ENCODE results near the gene GPC6. TPM values are rescaled to one million over a fixed set of nuclear protein-coding genes. Genes with fewer than 3 reads are reported as not detected.

GPC6 gene
- total RNA-seq, 4 donors from 2014 or later, result 2.7 to 5.7 (median 4.4) TPM

GRCh38 chr13:94145966-94146365, 919.4 kb downstream of the GPC6 start:
- H3K4me3 ChIP-seq, result no peak overlapping the region

GRCh38 chr13:94153586-94153985, 927.0 kb downstream of the GPC6 start:
- Histone ChIP-seq H3K4me3 (no peak overlapping the region), H3K4me1 (peaks cover 22% of the 10 kb centered on the region), H3K27me3 (no peaks in the 10 kb centered on the region), H3K27ac (no peak overlapping the region), H3K36me3 (no peaks in the 10 kb centered on the region), H3K9me3 (no peaks in the 10 kb centered on the region)
- 55% methylated on average over 2 of the region's 2 CpGs for WGBS
- TF ChIP-seq POLR2A (IDR thresholded peaks at IDR 0.05), result no peak
- DNase-seq (ENCODE audit: low spot score in 2 of 2), result no peak

More at GRCh38 chr13:94145966-94146365, 919.4 kb downstream of the GPC6 start:
- Histone ChIP-seq H3K27ac (no peak overlapping the region), H3K36me3 (no peaks in the 10 kb centered on the region), H3K27me3 (no peaks in the 10 kb centered on the region), H3K9me3 (no peaks in the 10 kb centered on the region), H3K4me1 (no peaks in the 10 kb centered on the region)
- no peak for TF ChIP-seq POLR2A (IDR thresholded peaks at IDR 0.05)
- no peak for TF ChIP-seq EP300 (IDR thresholded peaks at IDR 0.05)
- DNase-seq (ENCODE audit: low spot score in 2 of 2), result no peak
- WGBS, result 47% methylated on average over 2 of the region's 2 CpGs

- H3K4me3 ChIP-seq, result no peak overlapping the region
- H3K36me3 ChIP-seq, result no peaks in the 10 kb centered on the region
- no peak for DNase-seq (ENCODE audit: low spot score in 2 of 2)
- no peaks in the 10 kb centered on the region for H3K9me3 ChIP-seq
- TF ChIP-seq POLR2AphosphoS5 (IDR thresholded peaks at IDR 0.05) (no peak), CTCF (IDR thresholded peaks at IDR 0.05) (no peak), POLR2A (IDR thresholded peaks at IDR 0.05) (no peak), EP300 (IDR thresholded peaks at IDR 0.05) (no peak)
- H3K4me1 ChIP-seq, result peaks cover 22% of the 10 kb centered on the region
- no peak overlapping the region for H3K27ac ChIP-seq
- no peaks in the 10 kb centered on the region for H3K27me3 ChIP-seq
- 24% methylated on average over 2 of the region's 2 CpGs for WGBS
Observed at GRCh38 chr13:94154367-94154766, 927.8 kb downstream of the GPC6 start.

GRCh38 chr13:94157705-94158218, 931.2 kb downstream of the GPC6 start:
- DNase-seq (ENCODE audit: low spot score in 2 of 2), result no peak
- no peak for TF ChIP-seq EP300 (IDR thresholded peaks at IDR 0.05)
- peak in 2 of 3 donors; percentile 21 to 28 for TF ChIP-seq POLR2AphosphoS5 (IDR thresholded peaks at IDR 0.05)
- H3K27me3 ChIP-seq, result no peaks in the 10 kb centered on the region
- no peak overlapping the region for H3K27ac ChIP-seq
- WGBS, result 79% methylated on average over 2 of the region's 2 CpGs
- H3K36me3 ChIP-seq, result no peaks in the 10 kb centered on the region
- H3K4me1 ChIP-seq, result peaks cover 22% of the 10 kb centered on the region
- H3K9me3 ChIP-seq, result no peaks in the 10 kb centered on the region
- no peak overlapping the region for H3K4me3 ChIP-seq

GRCh38 chr13:94160875-94161274, 934.3 kb downstream of the GPC6 start:
- no peak for DNase-seq (ENCODE audit: low spot score in 2 of 2)
- no peak overlapping the region for H3K27ac ChIP-seq
- H3K9me3 ChIP-seq, result no peaks in the 10 kb centered on the region
- H3K4me1 ChIP-seq, result peaks cover 7% of the 10 kb centered on the region
- H3K36me3 ChIP-seq, result no peaks in the 10 kb centered on the region
- no peak for TF ChIP-seq POLR2A (IDR thresholded peaks at IDR 0.05)
- TF ChIP-seq POLR2AphosphoS5 (IDR thresholded peaks at IDR 0.05), result no peak
- no peak for TF ChIP-seq CTCF (IDR thresholded peaks at IDR 0.05)
- no peak for TF ChIP-seq EP300 (IDR thresholded peaks at IDR 0.05)
- 78% methylated on average over 2 of the region's 2 CpGs for WGBS
- H3K27me3 ChIP-seq, result no peaks in the 10 kb centered on the region
- no peak overlapping the region for H3K4me3 ChIP-seq

- H3K4me1 ChIP-seq, result peaks cover 7% of the 10 kb centered on the region
- TF ChIP-seq EP300 (IDR thresholded peaks at IDR 0.05) (no peak), POLR2A (IDR thresholded peaks at IDR 0.05) (no peak), CTCF (IDR thresholded peaks at IDR 0.05) (no peak), POLR2AphosphoS5 (IDR thresholded peaks at IDR 0.05) (no peak)
- no peak overlapping the region for H3K4me3 ChIP-seq
- no peak for DNase-seq (ENCODE audit: low spot score in 2 of 2)
- no peaks in the 10 kb centered on the region for H3K9me3 ChIP-seq
- H3K27me3 ChIP-seq, result no peaks in the 10 kb centered on the region
- no peaks in the 10 kb centered on the region for H3K36me3 ChIP-seq
- H3K27ac ChIP-seq, result no peak overlapping the region
- 91% methylated on average over 2 of the region's 2 CpGs for WGBS
Observed at GRCh38 chr13:94162289-94162688, 935.7 kb downstream of the GPC6 start.

GRCh38 chr13:94163535-94163934, 936.9 kb downstream of the GPC6 start:
- WGBS, result 62% methylated on average over 1 of the region's 1 CpG
- Histone ChIP-seq H3K9me3 (no peaks in the 10 kb centered on the region), H3K27me3 (no peaks in the 10 kb centered on the region), H3K36me3 (no peaks in the 10 kb centered on the region), H3K4me1 (no peaks in the 10 kb centered on the region), H3K27ac (no peak overlapping the region), H3K4me3 (no peak overlapping the region)
- no peak for DNase-seq (ENCODE audit: low spot score in 2 of 2)
- no peak for TF ChIP-seq POLR2AphosphoS5 (IDR thresholded peaks at IDR 0.05)
- no peak for TF ChIP-seq POLR2A (IDR thresholded peaks at IDR 0.05)
- TF ChIP-seq EP300 (IDR thresholded peaks at IDR 0.05), result no peak
- TF ChIP-seq CTCF (IDR thresholded peaks at IDR 0.05), result no peak

All from suprapubic skin (tissue), 4 donors.